Esophagus squamous epithelium (tissue), 5 donors: Measurements from ENCODE around the gene IL1RAPL2. TPM values are rescaled to one million over a fixed set of nuclear protein-coding genes. Genes with fewer than 3 reads are reported as not detected.
"Not testable (repeated sequence)": the region's sequence is repeated elsewhere in the genome, so short reads cannot be mapped to it uniquely, and the experiment has no call there.

Source experiments
- DNase-seq: peaks from one replicate; lab custom pipeline; 2025; lab: John Stamatoyannopoulos, UW
- H3K27ac ChIP-seq, 4 donors: fragments of 200-600 bp; sonication (generic); one replicate each; pipeline ENCODE4 v1.5.1; 2016 to 2019; ENCODE audit warnings: mild to moderate bottlenecking in 1 of 4
- H3K27me3 ChIP-seq, 4 donors: fragments of 200-600 bp; sonication (generic); 1 replicate in 3 of 4; 2 replicates in 1 of 4; pipeline versions ENCODE4 v1.5.1 to v1.6.0; 2017 to 2021; ENCODE audit warnings: antibody characterized with exemption in 1 of 4
- H3K36me3 ChIP-seq, 3 donors: fragments of 200-600 bp; sonication (generic); one replicate each; pipeline ENCODE4 v1.5.1; 2016 to 2019
- H3K4me1 ChIP-seq, 3 donors: fragments of 200-600 bp; sonication (generic); one replicate each; pipeline ENCODE4 v1.5.1; 2017 to 2019
- H3K4me3 ChIP-seq, 4 donors: fragments of 200-600 bp; sonication (generic); 1 replicate in 3 of 4; 2 replicates in 1 of 4; pipeline ENCODE4 v1.5.1; 2016 to 2019; ENCODE audit warnings: mild to moderate bottlenecking in 2 of 4, moderate library complexity in 1 of 4
- H3K9me3 ChIP-seq, 3 donors: fragments of 200-600 bp; sonication (generic); one replicate each; pipeline ENCODE4 v1.5.1; 2016 to 2019
- POLR2A ChIP-seq, 4 donors: fragments of 450-650 bp; IDR thresholded peaks; one replicate each; pipeline ENCODE4 v1.6.1; 2017; ENCODE audit warnings: antibody characterized with exemption in 4 of 4, mild to moderate bottlenecking in 4 of 4, moderate library complexity in 3 of 4
- WGBS, 2 donors: methylation state at CpG; one replicate each; pipeline ENCODE4 v1.1.5; 2018; 5-methylcytosine and 5-hydroxymethylcytosine counted together
- intact Hi-C: fragments of 100-400 bp; cut with DNase I; formaldehyde crosslinking; loops from one replicate; pipeline ENCODE4 v1.15.0; 2022
- total RNA-seq, 4 donors: library from RNA; depleted of rRNA; stranded (reverse); fragments of >200 nt; gene quantifications; one replicate each; pipeline ENCODE4 v1.1.0, GENCODE V29; 2016
- TF ChIP-seq, protein P1 (sequence below), 6 experiments: fragments of 450-650 bp in 4 of 6; fragments of 200-600 bp in 2 of 6; sonication (generic) in 2 of 6; IDR thresholded peaks; one replicate each; pipeline ENCODE4 v1.5.1; 2016 to 2019; ENCODE audit warnings: antibody characterized with exemption in 6 of 6, mild to moderate bottlenecking in 4 of 6, moderate library complexity in 4 of 6
- donor health status: DM: yes; HTN: yes; CAD: no.

IL1RAPL2 gene
- total RNA-seq, 4 donors from 2014 or later = 0.09 TPM; not detected in 3

DNA sequence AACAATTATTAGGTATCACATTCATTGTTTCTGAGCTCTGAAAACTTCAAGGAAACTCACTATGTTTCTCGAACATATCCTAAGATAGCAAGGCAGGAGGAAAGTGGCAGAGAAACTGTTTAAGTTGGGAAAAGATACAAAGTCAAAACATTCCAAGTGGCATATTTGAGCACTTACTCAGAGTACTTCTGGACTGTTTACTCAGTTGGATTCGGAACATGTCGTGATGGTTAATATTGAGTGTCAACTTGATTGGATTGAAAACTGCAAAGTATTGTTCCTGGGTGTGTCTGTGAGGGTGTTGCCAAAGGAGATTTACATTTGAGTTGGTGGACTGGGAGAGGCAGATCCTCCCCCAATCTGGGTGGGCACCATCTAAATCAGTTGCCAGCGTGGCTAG lies 298.3 kb downstream of the IL1RAPL2 start:
- intact Hi-C loops = no loop called here
- 47 to 59% methylated on average over 4 of the region's 4 CpGs for WGBS, 2 donors
- no peaks in the 10 kb centered on the region for H3K9me3 ChIP-seq
- H3K36me3 ChIP-seq = no peaks in the 10 kb centered on the region
- DNase-seq = no peak
- no peak for TF ChIP-seq POLR2A (IDR thresholded peaks at IDR 0.05)
- TF ChIP-seq, protein P1, sequence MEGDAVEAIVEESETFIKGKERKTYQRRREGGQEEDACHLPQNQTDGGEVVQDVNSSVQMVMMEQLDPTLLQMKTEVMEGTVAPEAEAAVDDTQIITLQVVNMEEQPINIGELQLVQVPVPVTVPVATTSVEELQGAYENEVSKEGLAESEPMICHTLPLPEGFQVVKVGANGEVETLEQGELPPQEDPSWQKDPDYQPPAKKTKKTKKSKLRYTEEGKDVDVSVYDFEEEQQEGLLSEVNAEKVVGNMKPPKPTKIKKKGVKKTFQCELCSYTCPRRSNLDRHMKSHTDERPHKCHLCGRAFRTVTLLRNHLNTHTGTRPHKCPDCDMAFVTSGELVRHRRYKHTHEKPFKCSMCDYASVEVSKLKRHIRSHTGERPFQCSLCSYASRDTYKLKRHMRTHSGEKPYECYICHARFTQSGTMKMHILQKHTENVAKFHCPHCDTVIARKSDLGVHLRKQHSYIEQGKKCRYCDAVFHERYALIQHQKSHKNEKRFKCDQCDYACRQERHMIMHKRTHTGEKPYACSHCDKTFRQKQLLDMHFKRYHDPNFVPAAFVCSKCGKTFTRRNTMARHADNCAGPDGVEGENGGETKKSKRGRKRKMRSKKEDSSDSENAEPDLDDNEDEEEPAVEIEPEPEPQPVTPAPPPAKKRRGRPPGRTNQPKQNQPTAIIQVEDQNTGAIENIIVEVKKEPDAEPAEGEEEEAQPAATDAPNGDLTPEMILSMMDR (IDR thresholded peaks at IDR 0.05) = no peak
- no peak overlapping the region for H3K27ac ChIP-seq
- H3K27me3 ChIP-seq = no peaks in the 10 kb centered on the region
- no peaks in the 10 kb centered on the region for H3K4me1 ChIP-seq
- no peak overlapping the region for H3K4me3 ChIP-seq

DNA sequence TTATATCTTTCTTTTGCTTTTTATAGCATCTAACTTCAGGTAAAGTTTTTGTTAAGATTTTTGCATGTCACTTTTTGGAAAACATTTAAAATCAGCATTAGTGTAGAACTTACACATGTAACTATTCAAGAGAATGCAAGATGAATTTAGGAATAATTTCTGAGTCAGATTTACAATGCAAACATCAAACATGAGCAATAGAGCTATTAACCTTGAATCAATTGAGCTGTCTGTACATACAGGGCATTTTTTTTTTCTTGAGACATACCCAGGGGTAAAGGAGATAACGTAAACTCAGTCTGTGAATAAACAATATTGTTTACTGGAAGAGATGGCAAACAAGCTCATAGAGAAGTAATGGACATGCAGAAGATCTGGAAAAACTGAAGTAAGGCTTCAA lies 311.5 kb downstream of the IL1RAPL2 start:
- no peak overlapping the region for H3K27ac ChIP-seq
- intact Hi-C loops = no loop called here
- no peaks in the 10 kb centered on the region for H3K27me3 ChIP-seq
- no peaks in the 10 kb centered on the region for H3K9me3 ChIP-seq
- H3K4me3 ChIP-seq = no peak overlapping the region
- 69% methylated on average over 1 of the region's 1 CpG; no CpG with 5 or more reads in 1 of the 2 donors for WGBS, 2 donors
- H3K36me3 ChIP-seq = no peaks in the 10 kb centered on the region
- H3K4me1 ChIP-seq = no peaks in the 10 kb centered on the region
- TF ChIP-seq, protein P1 (IDR thresholded peaks at IDR 0.05) = no peak
- no peak for TF ChIP-seq POLR2A (IDR thresholded peaks at IDR 0.05)
- no peak for DNase-seq

DNA sequence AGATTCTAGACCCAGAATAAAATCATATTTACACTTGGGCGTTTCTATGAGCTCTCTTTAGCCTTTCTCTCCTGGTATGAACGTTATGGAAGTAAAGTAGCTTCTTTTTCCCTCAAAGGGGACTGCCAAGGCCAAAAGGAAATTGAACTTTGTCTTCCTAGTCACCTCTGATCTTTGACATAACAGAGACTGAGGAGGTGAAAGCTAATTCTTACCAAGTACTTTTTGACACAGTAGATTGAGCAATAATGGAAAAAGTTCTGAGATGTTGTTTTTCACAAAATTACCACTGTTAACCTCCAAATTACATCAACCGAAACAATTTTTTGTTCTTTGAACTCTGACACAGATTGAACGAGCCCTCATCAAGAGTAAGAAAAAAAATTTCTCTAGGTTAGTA lies 336.1 kb downstream of the IL1RAPL2 start:
- no peak overlapping the region for H3K27ac ChIP-seq
- H3K4me1 ChIP-seq = no peaks in the 10 kb centered on the region
- TF ChIP-seq, protein P1 (IDR thresholded peaks at IDR 0.05) = no peak
- no peak for TF ChIP-seq POLR2A (IDR thresholded peaks at IDR 0.05)
- no peaks in the 10 kb centered on the region for H3K36me3 ChIP-seq
- DNase-seq = no peak
- no peak overlapping the region for H3K4me3 ChIP-seq
- H3K9me3 ChIP-seq = no peaks in the 10 kb centered on the region
- no peaks in the 10 kb centered on the region for H3K27me3 ChIP-seq
- WGBS, 2 donors = 29 to 42% methylated on average over 4 of the region's 4 CpGs
- intact Hi-C loops = no loop called here

DNA sequence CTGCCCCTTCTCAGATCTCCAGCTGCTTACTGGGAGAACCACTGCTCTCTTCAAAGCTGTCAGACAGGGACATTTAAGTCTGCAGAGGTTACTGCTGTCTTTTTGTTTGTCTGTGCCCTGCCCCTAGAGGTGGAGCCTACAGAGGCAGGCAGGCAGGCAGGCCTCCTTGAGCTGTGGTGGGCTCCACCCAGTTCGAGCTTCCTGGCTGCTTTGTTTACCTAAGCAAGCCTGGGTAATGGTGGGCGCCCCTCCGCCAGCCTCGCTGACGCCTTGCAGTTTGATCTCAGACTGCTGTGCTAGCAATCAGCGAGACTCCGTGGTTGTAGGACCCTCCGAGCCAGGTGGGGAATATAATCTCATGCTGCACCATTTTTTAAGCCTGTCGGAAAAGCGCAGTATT lies 343.7 kb downstream of the IL1RAPL2 start:
- H3K36me3 ChIP-seq, H3K9me3 ChIP-seq, H3K27ac ChIP-seq, H3K4me1 ChIP-seq, DNase-seq, intact Hi-C loops, H3K27me3 ChIP-seq: not testable (repeated sequence)
- H3K4me3 ChIP-seq = peak overlapping the region; percentile 22 to 49 (median 31)
- TF ChIP-seq, protein P1 (IDR thresholded peaks at IDR 0.05) = peak in 2 of 6 experiments; percentile 13 to 18
- WGBS, 2 donors = 72% methylated on average over 2 of the region's 10 CpGs; no CpG with 5 or more reads in 1 of the 2 donors

DNA sequence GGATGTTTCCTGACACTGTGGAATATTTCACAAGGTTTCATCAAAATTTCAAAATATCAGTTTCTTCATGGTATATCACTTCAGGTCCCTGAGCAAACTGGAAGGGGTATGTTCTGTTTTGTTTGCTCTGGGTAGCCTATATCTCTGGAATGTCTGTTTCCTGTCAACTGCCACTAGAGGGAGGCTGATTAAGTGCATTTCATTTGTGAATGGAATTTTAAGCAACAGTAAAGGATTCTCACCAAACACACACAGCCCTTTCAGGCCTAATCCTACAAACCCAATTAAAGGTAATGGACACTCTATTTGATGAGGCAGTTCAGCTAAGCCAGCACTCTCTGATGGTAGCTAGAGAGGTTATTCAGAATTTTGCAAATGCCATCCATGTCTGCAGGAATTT lies 347.3 kb downstream of the IL1RAPL2 start:
- Histone ChIP-seq H3K36me3 (no peaks in the 10 kb centered on the region), H3K27me3 (no peaks in the 10 kb centered on the region), H3K9me3 (no peaks in the 10 kb centered on the region), H3K4me1 (no peaks in the 10 kb centered on the region), H3K4me3 (no peak overlapping the region), H3K27ac (no peak overlapping the region)
- DNase-seq = no peak
- intact Hi-C loops = no loop called here
- TF ChIP-seq POLR2A (IDR thresholded peaks at IDR 0.05) = no peak
- TF ChIP-seq, protein P1 (IDR thresholded peaks at IDR 0.05) = peak in 2 of 6 experiments; percentile 24 to 25

DNA sequence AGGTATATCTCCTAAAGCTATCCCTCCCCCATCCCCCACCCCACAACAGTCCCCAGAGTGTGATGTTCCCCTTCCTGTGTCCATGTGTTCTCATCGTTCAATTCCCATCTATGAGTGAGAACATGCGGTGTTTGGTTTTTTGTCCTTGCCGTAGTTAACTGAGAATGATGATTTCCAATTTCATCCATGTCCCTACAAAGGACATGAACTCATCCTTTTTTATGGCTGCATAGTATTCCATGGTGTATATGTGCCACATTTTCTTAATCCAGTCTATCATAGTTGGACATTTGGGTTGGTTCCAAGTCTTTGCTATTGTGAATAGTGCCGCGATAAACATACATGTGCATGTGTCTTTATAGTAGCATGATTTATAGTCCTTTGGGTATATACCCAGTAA lies 348.7 kb downstream of the IL1RAPL2 start:
- H3K9me3 ChIP-seq, intact Hi-C loops, H3K4me1 ChIP-seq, H3K27me3 ChIP-seq, H3K36me3 ChIP-seq, DNase-seq, H3K4me3 ChIP-seq, H3K27ac ChIP-seq: not testable (repeated sequence)
- WGBS, 2 donors = 96 to 100% methylated on average over 1 to 5 of the region's 5 CpGs
